Tibial nerve (tissue), 3 donors: ENCODE data around the gene IRF1.

Experiments
- POLR2A ChIP-seq, 2 donors: fragments of 450-650 bp; IDR thresholded peaks; one replicate each; pipeline ENCODE4 v1.6.1; 2017; ENCODE audit warnings: antibody characterized with exemption in 2 of 2, mild to moderate bottlenecking in 2 of 2, moderate library complexity in 2 of 2
- TF ChIP-seq, protein P1 (sequence below), 5 experiments: fragments of 200-600 bp in 3 of 5; fragments of 450-650 bp in 2 of 5; sonication (generic) in 3 of 5; IDR thresholded peaks; one replicate each; pipeline ENCODE4 v1.5.1; 2016 to 2019; ENCODE audit warnings: antibody characterized with exemption in 5 of 5, mild to moderate bottlenecking in 3 of 5, moderate library complexity in 2 of 5

- TF ChIP-seq, protein P1, sequence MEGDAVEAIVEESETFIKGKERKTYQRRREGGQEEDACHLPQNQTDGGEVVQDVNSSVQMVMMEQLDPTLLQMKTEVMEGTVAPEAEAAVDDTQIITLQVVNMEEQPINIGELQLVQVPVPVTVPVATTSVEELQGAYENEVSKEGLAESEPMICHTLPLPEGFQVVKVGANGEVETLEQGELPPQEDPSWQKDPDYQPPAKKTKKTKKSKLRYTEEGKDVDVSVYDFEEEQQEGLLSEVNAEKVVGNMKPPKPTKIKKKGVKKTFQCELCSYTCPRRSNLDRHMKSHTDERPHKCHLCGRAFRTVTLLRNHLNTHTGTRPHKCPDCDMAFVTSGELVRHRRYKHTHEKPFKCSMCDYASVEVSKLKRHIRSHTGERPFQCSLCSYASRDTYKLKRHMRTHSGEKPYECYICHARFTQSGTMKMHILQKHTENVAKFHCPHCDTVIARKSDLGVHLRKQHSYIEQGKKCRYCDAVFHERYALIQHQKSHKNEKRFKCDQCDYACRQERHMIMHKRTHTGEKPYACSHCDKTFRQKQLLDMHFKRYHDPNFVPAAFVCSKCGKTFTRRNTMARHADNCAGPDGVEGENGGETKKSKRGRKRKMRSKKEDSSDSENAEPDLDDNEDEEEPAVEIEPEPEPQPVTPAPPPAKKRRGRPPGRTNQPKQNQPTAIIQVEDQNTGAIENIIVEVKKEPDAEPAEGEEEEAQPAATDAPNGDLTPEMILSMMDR (IDR thresholded peaks at IDR 0.05) = no peak
- TF ChIP-seq POLR2A (IDR thresholded peaks at IDR 0.05) = no peak
Measured at GRCh38 chr5:132456296-132456986, 34.1 kb downstream of the IRF1 start.
